PC-3 (cell line): Measurements from ENCODE around the gene ADARB2.

Experiments
- EZH2 ChIP-seq: fragments of 300-600 bp; sonication (generic); IDR thresholded peaks from one replicate; pipeline ENCODE4 v1.6.1; 2017; ENCODE audit warnings: antibody characterized with exemption, mild to moderate bottlenecking, low read length; ENCODE audit not compliant: unreplicated experiment
- EZH2phosphoT487 ChIP-seq: fragments of 300-600 bp; sonication (generic); IDR thresholded peaks from 2 replicates; pipeline ENCODE4 v1.6.1; 2018; ENCODE audit warnings: mild to moderate bottlenecking, antibody characterized with exemption, low read length, borderline replicate concordance
- TF ChIP-seq, protein P1 (sequence below): fragments of 300-600 bp; sonication (generic); conservative IDR thresholded peaks from 2 replicates; pipeline ENCODE4 v1.5.1; 2017; ENCODE audit warnings: antibody characterized with exemption, low read depth, mild to moderate bottlenecking, low read length

GRCh38 chr10:1174022-1174421 lies 563.3 kb downstream of the ADARB2 start:
- TF ChIP-seq, protein P1, sequence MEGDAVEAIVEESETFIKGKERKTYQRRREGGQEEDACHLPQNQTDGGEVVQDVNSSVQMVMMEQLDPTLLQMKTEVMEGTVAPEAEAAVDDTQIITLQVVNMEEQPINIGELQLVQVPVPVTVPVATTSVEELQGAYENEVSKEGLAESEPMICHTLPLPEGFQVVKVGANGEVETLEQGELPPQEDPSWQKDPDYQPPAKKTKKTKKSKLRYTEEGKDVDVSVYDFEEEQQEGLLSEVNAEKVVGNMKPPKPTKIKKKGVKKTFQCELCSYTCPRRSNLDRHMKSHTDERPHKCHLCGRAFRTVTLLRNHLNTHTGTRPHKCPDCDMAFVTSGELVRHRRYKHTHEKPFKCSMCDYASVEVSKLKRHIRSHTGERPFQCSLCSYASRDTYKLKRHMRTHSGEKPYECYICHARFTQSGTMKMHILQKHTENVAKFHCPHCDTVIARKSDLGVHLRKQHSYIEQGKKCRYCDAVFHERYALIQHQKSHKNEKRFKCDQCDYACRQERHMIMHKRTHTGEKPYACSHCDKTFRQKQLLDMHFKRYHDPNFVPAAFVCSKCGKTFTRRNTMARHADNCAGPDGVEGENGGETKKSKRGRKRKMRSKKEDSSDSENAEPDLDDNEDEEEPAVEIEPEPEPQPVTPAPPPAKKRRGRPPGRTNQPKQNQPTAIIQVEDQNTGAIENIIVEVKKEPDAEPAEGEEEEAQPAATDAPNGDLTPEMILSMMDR = no peak
- TF ChIP-seq EZH2phosphoT487 (no peak), EZH2 (no peak)
